Kidney glomerular epithelial cell (primary cell): ENCODE data around the gene DPAGT1.
A peak's percentile ranks its signal among the peaks of the same experiment; 100 is the strongest.
"Not testable (repeated sequence)": the region's sequence is repeated elsewhere in the genome, so short reads cannot be mapped to it uniquely, and the experiment has no call there.

Experiments
- DNase-seq: peaks from one replicate; lab custom pipeline; 2025; lab: John Stamatoyannopoulos, UW

DPAGT1 gene

GRCh38 chr11:119101759-119102423 is at the start of gene DPAGT1:
DPAGT1 (minus strand) TSS chr11:119101853; CDS start chr11:119101655, 198 bp downstream.
- peak; percentile 94 for DNase-seq

- DNase-seq, result no peak
Measured at GRCh38 chr11:119149786-119150275, 48.2 kb upstream of the DPAGT1 start.

- DNase-seq, result no peak
Measured at GRCh38 chr11:119149018-119149785, 47.5 kb upstream of the DPAGT1 start, which contains the start of gene ABCG4. ABCG4 (plus strand) TSS chr11:119149052; CDS start chr11:119149966, 914 bp downstream.

- no peak for DNase-seq
Measured at GRCh38 chr11:119148720-119149017, 47.0 kb upstream of the DPAGT1 start.

GRCh38 chr11:119147604-119148333 is 46.1 kb upstream of the DPAGT1 start:
- DNase-seq, result no peak

- DNase-seq, result no peak
Measured at GRCh38 chr11:119145551-119145950, 43.9 kb upstream of the DPAGT1 start.

GRCh38 chr11:119144825-119145486 is 43.3 kb upstream of the DPAGT1 start:
- DNase-seq, result peak; percentile 58

GRCh38 chr11:119139276-119139675 is 37.6 kb upstream of the DPAGT1 start:
- DNase-seq, result not testable (repeated sequence)

GRCh38 chr11:119134389-119134978 is 32.8 kb upstream of the DPAGT1 start:
- DNase-seq, result no peak

- DNase-seq, result no peak
Measured at GRCh38 chr11:119130662-119131061, 29.0 kb upstream of the DPAGT1 start.

- no peak for DNase-seq
Measured at GRCh38 chr11:119126675-119127268, 25.1 kb upstream of the DPAGT1 start.

- DNase-seq, result no peak
Measured at GRCh38 chr11:119125821-119126220, 24.2 kb upstream of the DPAGT1 start.

GRCh38 chr11:119121811-119122124 is 20.1 kb upstream of the DPAGT1 start:
- no peak for DNase-seq

- DNase-seq, result peak; percentile 94
Measured at GRCh38 chr11:119121008-119121810, 19.6 kb upstream of the DPAGT1 start, which contains the start of gene HINFP. HINFP (plus strand) TSS chr11:119121580; CDS start chr11:119126945, 5,365 bp downstream.

GRCh38 chr11:119120639-119121007 is 19.0 kb upstream of the DPAGT1 start:
- no peak for DNase-seq

GRCh38 chr11:119118946-119119345 is 17.3 kb upstream of the DPAGT1 start:
- DNase-seq, result no peak

- no peak for DNase-seq
Measured at GRCh38 chr11:119118227-119118626, 16.6 kb upstream of the DPAGT1 start.

GRCh38 chr11:119117004-119117706 is 15.5 kb upstream of the DPAGT1 start:
- no peak for DNase-seq

GRCh38 chr11:119116601-119117000 is 14.9 kb upstream of the DPAGT1 start:
- no peak for DNase-seq

- DNase-seq, result no peak
Measured at GRCh38 chr11:119116235-119116594, 14.6 kb upstream of the DPAGT1 start.
